AG08396 (cell line): ENCODE measurements around the gene MACF1.

Source experiments
- DNase-seq: peaks from one replicate; pipeline ENCODE4 v3.0.0; 2012; ENCODE audit warnings: low spot score, mixed read lengths

MACF1 gene

DNA sequence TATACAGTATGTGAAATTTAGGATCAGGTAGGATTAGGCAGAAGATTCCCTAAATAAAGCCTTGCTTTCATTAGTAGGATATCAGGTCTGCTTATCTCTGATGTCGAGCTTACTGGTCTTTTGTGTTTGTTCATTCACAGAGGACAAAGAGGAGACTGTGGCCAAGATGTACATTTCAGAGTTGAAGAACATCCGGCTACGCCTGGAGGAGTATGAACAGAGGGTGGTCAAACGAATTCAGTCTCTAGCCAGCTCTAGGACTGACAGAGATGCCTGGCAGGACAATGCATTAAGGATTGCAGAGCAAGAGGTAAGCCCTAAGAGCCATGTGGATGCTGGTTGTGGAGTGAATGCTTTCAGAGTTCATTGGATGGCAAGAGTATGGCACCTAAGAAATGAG, 106.2 kb downstream of the MACF1 start:
- DNase-seq, result no peak

DNA sequence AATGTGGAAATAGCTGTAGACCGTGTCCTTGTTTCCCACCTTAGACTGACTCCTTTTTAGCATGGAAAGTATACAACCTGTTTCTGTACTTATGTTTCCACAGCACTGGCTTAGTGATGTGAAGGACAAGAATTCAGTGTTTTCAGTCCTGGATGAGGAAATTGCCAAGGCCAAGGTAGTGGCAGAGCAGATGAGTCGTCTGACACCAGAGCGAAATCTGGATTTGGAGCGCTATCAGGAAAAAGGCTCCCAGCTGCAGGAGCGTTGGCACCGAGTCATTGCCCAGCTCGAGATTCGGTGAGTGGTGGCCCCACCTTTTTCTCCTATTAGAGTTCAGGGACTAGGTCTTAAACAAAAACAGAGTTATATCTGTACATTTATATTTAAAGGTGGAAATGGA, 112.6 kb downstream of the MACF1 start:
- no peak for DNase-seq

DNA sequence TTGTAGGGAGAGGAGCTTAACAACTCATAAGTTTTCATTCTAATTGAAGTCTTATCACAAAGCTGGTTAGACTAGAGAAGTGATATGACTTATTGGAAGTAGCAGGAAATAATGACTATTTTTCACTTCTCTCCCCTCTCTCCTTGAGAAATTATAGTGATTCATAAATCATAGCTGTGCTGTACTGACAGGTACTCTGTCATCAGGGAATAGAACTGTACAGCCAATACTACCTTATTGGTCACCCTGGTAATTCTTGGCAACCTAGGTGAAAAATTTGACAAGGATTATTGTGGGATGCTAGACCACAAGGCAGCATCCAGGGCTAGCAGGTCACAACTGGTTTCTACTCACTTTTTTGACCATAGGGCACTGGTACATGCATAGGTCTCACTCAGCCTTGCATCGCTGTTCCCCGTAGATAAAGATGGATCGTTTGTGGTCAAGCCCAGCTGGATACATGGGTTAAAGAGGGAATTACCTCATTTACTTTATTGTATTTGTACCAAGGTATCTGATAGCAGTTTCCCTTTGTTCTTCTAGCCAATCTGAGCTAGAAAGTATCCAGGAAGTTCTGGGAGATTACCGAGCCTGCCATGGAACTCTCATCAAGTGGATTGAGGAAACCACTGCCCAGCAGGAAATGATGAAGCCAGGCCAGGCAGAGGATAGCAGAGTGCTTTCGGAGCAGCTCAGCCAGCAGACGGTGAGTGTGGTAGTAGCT, 113.6 kb downstream of the MACF1 start:
- DNase-seq, result no peak

DNA sequence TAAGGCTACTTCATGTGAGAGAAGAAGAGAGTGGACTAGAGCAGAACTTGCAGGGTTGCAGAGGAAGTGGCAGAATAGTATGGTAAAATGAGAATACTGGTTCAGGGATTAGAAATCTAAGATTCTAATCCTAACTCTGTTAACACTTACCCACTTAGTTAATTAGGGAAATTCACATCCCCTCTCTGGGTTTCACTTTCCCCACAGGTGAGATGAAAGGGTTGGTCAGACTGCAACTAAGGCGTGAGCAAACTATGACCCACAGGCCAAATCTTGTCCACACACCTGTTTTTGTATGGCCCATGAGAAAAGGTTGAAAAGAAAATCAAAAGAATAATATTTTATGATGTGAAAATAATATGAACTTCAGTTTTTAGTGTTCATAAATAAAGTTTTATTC, 117.5 kb downstream of the MACF1 start:
- DNase-seq, result no peak

DNA sequence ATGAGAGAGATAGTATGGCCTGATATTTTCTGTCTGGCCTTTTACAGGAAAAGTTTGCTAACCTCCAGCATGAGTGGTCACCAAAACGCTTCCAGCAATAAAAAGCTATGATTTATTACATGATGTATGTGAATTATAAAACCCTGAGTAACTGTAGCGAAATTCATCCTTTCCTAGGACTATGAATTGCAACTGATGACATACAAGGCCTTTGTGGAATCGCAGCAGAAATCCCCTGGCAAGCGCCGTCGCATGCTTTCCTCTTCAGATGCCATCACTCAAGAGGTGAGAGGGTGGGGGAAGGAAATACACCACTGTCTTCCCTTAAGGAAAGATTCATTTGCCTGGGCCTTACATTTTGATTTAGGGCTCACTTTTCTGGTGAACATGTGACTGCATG, 117.9 kb downstream of the MACF1 start:
- DNase-seq, result no peak

DNA sequence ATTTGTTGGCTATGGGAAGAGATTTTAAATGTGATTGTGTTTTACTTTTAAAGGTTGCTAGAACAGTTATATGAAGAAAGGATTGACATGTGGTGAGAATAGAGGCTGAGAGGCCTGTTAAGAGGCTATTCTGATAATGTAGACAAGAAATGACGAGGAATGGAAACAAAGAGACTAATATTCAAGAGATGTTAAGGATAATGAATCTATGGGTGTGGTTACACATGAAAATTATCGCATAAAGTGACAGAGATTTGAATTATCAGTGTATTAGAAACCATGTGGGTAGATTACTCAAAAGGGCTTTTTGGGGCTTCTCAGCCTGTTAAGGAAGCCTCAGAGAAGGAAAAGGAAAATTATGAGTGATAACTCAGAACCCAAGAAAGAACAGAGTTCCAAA, 120.4 kb downstream of the MACF1 start:
- DNase-seq, result no peak

DNA sequence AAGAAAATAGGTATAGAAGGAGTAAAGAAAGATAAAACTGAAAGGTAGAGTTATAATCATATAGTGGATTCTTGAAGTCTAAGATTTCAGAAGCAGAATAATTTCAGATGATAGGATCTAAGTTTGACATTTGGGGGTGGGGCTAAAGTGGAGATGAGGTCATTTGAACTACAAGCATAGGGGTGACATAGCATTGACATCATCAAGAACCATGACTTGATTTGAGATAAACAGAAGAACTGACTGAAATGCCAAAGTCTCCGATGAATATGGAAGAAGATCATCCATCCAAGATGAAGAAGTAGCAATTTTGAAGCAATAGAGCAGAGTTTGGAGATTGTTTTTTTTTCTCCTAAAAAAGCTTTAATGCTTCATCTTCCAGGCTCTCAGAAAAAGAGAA, 122.3 kb downstream of the MACF1 start:
- no peak for DNase-seq

DNA sequence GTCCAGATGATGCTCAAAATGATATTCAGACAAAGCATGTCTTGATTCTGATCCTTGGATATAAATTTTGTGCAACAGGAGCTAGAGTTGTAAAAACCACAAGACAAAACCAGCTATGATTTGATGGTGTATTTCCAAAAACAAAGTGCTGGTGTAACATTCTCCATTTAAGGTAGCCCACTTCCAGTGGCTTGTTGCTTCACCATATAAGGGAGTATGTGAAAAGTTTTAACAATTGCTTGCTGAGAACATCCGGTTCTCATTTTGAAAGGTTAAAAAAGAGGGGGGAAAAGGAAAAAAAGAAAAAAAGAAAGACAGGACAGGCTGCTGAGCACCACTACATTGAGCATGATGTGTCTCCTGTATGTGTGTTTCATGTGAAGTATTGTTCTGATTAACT, 123.6 kb downstream of the MACF1 start:
- DNase-seq, result no peak

DNA sequence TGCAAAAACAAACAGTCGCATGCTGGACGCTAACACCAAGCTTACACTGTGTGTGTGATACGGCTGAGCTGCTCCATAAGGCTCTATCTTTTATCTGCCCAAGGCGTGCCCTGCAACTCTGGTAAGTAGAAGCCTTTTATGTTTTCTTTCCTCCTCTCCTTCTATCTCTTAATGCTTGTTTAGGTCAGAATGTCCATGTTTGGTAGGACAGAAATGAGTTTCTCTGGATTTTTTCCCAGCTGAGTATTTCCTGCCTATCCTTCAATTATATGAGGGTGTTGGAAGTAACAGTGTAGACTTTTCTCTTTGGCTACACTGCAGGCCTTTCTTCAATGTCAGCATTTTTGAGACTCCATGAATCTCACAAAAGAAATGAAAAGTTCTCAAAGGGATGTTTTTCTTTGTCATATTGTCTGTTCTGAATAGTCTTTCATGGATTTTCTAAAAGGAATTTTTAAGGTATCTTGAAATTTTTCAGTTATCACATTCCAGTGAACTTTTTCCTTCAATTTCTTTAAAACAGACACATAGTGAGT, 124.2 kb downstream of the MACF1 start:
- no peak for DNase-seq

DNA sequence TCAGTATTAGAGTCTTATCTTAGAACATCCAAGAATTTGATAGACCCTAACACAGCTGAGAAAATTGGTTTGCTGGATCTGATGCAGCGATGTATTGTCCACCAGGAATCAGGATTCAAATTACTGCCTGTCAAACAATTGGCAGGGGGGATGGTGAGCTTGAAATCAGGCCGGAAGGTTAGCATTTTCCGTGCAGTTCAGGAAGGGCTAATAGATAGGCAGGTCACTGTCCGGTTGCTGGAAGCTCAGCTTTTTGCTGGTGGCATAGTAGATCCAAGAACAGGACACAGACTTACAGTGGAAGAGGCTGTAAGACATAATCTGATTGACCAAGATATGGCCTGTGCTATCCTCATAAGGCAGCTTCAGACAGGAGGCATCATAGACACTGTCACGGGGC, 127.2 kb downstream of the MACF1 start:
- DNase-seq, result no peak

DNA sequence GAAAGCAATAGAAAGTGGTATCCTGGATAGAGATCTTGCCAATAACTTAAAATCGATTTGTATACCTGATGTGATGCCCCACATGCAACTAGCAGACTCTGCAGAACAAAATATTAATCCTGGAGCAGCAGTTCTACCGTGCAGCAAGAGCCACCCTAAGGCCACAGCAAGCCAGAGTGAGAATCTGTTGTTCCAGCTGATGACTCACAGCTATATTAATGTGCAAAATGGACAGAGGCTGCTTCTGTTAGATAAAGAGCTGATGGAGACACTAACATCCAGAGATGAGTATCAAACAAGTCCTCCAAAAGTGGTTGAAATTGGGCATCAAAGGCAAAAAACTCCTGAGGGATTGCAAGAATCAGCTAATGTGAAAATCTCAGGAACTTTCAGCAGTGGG, 127.8 kb downstream of the MACF1 start:
- peak; percentile 7 for DNase-seq

DNA sequence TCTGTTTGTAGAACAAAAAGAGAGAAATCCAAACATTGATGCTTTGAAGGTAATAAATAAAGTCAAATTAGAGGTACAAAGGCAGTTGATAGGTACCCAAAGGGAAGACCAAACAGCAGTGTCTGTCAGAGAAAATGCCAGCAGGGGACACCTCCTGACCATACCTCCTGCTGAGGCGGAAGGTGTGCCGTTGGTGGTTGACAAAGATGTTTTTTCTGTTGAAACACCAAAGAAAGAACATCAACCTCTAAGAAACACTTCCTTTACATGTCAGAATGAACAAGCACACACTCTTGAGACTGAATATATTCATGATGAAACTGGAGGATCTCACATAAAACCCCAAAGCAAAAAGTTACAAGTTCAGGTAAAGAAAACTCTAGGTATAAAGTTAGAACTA, 128.3 kb downstream of the MACF1 start:
- DNase-seq, result no peak

DNA sequence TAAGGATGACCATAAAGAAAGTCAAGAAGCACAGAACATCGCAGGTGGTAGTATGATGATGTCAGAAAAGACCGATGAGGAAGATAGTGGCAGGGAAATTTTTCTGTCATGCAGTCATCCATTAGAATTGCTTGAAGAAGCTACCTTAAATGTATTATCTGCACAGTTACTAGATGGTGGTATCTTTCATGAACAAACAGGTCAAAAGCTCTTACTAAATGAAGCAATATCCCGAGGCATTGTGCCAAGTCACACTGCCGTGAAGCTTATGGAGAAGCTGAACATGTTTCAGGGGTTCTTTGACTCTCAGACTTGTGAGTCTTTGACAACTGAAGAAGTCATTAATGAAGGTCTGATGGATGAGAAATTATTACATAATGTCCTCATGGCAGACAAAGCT, 128.8 kb downstream of the MACF1 start:
- no peak for DNase-seq

DNA sequence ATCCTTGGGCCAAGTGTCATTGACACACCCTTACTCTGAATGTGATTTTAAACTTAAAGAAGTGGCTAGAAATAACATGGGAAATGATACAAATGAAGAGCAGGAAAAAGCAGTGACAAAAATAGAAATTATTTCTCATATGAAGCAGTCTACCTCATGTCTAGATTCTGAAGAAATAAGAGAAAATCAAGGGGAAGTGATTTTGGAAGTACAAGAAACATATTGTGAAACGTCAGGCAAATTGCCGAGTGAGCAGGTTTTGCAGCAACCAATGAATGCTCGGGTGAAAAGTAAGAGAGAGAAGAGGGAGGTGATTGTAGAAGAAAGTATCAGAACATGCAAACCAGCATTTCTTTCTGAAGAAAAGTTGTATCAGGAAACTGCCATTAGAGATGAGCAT, 130.7 kb downstream of the MACF1 start:
- DNase-seq, result no peak

DNA sequence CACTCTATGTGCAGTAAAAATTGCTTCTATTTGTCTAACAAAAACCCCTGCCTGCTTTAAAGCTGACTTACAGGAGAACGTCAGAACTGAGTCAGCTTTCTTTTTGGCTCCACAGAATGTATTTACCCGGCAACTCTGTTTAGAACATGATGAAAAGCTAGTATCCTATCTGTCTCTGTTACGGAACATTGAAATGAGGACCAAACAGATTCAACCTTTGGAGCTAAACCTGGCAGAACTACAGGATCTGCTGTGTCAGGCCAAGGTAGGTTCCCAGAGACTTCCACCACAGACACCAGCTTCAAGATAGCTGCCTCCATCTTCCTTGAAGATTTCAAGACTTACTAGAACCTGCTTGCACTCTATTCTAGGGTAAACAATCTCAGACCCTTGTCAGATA, 132.6 kb downstream of the MACF1 start:
- no peak for DNase-seq

DNA sequence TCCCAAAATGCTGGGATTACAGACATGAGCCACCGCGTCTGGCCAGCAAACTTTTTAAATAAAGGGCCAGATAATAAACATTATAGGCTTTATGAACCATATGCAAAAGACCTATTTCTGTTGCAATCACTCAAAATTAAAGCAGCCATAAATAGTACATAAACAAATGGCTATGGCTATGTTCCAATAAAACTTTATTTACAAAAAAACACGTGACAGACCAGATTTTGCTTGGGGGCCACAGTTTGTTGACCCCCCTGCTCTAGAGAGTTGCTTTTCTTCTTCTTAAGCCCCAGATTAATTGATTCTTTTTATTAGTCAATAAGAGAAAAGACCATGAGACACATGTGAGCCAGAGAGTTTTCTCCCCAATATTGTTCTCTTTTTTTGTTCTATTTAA, 138.3 kb downstream of the MACF1 start:
- no peak for DNase-seq

DNA sequence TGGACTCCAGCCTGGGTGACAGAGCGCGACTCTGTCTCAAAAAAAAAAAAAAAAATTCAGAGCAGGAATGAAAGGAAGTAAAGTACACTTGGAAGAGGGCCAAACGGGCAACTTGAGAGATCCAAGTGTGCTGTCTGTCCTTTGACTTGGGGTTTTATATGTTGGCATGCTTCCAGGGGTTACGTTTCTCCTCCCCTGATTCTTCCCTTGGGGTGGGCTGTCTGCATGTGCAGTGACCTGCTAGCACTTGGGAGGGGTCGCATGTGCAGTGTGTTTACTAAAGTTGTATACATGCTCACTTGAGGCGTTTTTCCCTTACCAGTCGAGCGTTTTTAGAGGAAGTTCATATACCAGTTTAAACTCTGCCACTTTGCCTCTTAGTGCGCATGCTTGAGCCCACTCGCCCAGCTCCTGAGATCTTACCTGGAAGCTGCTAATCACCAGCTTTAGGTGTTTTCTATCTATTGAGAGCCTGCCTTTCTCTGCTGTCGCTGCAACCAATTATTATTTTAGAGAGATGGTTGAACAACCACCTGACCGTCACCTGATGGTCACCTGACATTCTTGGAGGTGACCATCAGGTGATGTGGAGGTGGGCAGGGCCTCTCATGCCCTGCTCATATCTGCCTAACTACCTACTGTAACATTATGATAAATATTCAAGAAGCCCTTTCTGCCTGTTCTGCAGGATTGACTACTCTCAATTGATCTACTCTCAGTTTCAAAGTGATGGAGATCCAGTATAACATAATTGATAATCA, 140.1 kb downstream of the MACF1 start:
- DNase-seq, result no peak

DNA sequence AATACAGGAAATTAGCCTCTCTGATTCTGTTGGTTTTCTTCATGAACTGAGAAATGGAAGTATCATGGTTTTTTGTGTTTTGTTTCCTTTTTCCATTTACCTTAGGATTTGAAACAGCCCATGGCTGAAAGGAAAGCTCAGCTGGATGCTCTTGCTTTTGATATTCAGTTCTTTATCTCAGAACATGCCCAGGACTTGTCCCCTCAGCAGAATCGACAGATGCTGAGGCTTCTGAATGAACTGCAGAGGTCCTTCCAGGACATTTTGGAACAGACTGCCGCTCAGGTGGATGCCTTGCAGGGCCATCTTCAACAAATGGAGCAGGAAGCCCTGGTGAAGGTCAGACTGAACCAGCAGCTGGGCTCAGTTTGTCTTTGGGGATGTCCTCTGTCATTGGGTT, 142.4 kb downstream of the MACF1 start:
- DNase-seq, result no peak

DNA sequence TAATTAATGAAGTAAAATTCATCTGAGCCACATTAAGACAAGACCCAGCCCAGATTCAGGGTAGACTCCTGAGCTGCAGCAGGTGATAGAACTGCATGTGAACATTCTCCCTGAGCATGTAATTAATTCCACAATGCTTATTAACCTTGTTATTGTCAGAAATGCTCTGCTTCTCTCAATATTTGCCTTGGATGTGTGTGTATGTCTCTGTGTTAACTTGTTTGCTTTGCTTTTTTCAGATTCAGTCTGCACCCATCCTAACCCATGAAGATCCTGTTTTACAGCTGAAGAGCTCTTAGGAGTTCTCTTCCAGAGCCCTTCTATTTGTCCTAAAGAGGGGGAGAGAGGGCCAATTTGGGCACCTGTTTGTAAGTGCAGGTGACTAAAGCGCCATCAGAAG, 143.8 kb downstream of the MACF1 start:
- DNase-seq, result no peak

DNA sequence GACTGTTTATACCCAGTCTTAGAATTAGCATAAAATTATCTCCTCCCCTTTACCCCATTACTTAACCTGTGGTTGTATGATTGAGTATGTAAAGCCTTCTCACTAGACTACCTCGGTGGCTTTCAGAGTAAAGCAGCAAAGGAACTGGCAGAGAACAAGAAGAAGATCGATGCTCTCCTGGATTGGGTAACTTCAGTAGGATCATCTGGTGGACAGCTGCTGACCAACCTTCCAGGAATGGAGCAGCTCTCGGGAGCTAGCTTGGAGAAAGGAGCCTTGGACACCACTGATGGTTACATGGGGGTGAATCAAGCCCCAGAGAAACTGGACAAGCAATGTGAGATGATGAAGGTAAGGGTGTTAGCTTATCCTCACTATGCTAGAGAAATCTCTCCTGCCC, 148.4 kb downstream of the MACF1 start:
- DNase-seq, result no peak

DNA sequence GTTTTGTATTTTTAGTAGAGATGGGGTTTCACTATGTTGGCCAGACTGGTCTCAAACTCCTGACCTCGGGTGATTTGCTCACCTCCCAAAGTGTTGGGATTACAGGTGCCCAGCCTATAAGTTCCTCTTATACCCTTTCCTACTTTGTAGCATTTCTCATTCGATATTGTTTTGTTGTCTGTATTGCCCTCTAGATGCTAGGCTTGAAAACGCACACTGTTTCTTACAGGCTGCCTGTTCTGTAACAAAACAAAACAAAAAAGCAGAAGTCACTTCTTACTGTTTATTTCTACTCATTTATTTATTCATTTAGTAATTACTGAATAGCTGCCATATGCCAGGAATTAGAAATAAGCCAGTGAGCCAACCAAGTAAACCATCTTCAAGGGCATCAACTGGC, 150.1 kb downstream of the MACF1 start:
- no peak for DNase-seq

DNA sequence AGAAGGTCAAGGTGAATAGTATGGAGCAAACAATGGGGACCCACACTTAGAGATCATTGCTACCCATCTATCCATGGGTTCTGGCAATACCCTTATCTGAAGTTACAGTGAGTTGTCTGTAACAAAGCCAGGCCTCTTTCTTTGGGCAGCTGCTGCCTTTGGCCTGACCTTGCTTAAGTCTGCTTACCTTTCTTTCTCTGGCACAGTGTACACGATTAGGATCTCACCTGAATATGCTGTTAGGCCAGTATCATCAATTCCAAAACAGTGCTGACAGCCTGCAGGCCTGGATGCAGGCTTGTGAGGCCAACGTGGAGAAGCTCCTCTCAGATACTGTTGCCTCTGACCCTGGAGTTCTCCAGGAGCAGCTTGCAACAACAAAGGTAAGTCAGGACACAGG, 154.0 kb downstream of the MACF1 start:
- DNase-seq, result no peak

DNA sequence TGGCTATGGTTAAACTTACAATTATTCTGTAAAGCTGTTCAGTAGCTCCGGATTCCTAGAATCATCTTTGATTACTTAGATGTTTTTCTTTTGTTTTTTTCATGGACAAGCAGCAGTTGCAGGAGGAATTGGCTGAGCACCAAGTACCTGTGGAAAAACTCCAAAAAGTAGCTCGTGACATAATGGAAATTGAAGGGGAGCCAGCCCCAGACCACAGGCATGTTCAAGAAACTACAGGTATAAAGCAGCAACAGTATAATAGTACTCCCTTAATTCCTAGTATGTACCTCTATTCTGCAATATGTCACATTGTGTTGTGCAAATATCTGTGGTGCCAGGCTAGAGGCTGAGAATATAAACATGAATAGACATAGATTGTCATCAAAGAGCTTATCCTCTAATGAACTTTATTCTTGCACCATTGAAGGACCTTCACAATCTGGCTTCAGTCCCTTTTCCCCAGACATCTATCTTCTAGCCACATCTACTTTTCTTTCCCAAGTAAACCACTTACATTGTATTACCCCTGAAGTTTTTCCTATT, 154.6 kb downstream of the MACF1 start:
- DNase-seq, result no peak
